Activated T-cell treated with anti-CD3 and anti-CD28 coated beads for 1 hour (primary cell): ENCODE measurements around the gene TUT7.
"Not testable (repeated sequence)": the region's sequence is repeated elsewhere in the genome, so short reads cannot be mapped to it uniquely, and the experiment has no call there.

ENCODE experiments used
- DNase-seq: peaks from one replicate; pipeline ENCODE4 v3.0.0-alpha.2; 2020; ENCODE audit warnings: low read depth

Gene TUT7

GRCh38 chr9:86354011-86354817 is at the start of gene TUT7:
TSS of gene TUT7 (minus strand) at chr9:86354410. CDS start at chr9:86353199, 1,211 bp downstream.
- peak; percentile 91 for DNase-seq

- no peak for DNase-seq
These were observed 48.4 kb upstream of the TUT7 start for GRCh38 chr9:86402591-86402990.

GRCh38 chr9:86396412-86396811 is 42.2 kb upstream of the TUT7 start:
- no peak for DNase-seq

- not testable (repeated sequence) for DNase-seq
These were observed 36.0 kb upstream of the TUT7 start for GRCh38 chr9:86390184-86390583.

GRCh38 chr9:86389628-86390027 is 35.4 kb upstream of the TUT7 start:
- DNase-seq, result no peak

GRCh38 chr9:86387376-86387775 is 33.2 kb upstream of the TUT7 start:
- no peak for DNase-seq

GRCh38 chr9:86383000-86383399 is 28.8 kb upstream of the TUT7 start:
- DNase-seq, result not testable (repeated sequence)

- DNase-seq, result no peak
These were observed 21.8 kb upstream of the TUT7 start for GRCh38 chr9:86376016-86376415.

GRCh38 chr9:86369810-86370209 is 15.6 kb upstream of the TUT7 start:
- DNase-seq, result no peak

GRCh38 chr9:86368871-86369521 is 14.8 kb upstream of the TUT7 start:
- no peak for DNase-seq

GRCh38 chr9:86361176-86361575 is 7.0 kb upstream of the TUT7 start:
- no peak for DNase-seq

GRCh38 chr9:86359151-86359879 is 5.1 kb upstream of the TUT7 start:
- no peak for DNase-seq

GRCh38 chr9:86356871-86357866 is 3.0 kb upstream of the TUT7 start:
- DNase-seq, result no peak

- DNase-seq, result no peak
These were observed 1.6 kb upstream of the TUT7 start for GRCh38 chr9:86355814-86356213.

GRCh38 chr9:86354818-86355309 is 654 bp upstream of the TUT7 start:
- DNase-seq, result no peak

GRCh38 chr9:86353655-86354010 is 577 bp downstream of the TUT7 start:
- peak; percentile 2 for DNase-seq

- DNase-seq, result no peak
These were observed 1.7 kb downstream of the TUT7 start for GRCh38 chr9:86352440-86353077.

- no peak for DNase-seq
These were observed 2.3 kb downstream of the TUT7 start for GRCh38 chr9:86351880-86352279.

- no peak for DNase-seq
These were observed 4.0 kb downstream of the TUT7 start for GRCh38 chr9:86350006-86350760.

GRCh38 chr9:86349271-86349670 is 4.9 kb downstream of the TUT7 start:
- DNase-seq, result no peak
